H1 (cell line): Measurements from ENCODE around the gene COL21A1. TPM values are rescaled to one million over a fixed set of nuclear protein-coding genes. Genes with fewer than 3 reads are reported as not detected.

Experiments
- CTCF ChIA-PET: fragments of 300-600 bp; sonication (Branson Sonifier 250); formaldehyde crosslinking; loops from one replicate; lab custom pipeline; 2021; ENCODE audit not compliant: partially characterized antibody; lab: Charles Lee
- POLR2A ChIA-PET: fragments of 300-600 bp; sonication (Branson Sonifier 250); formaldehyde crosslinking; loops from one replicate; lab custom pipeline; 2021; ENCODE audit warnings: inconsistent platforms; ENCODE audit not compliant: partially characterized antibody; lab: Charles Lee
- DNase-seq, 2 experiments: peaks; one replicate each; pipeline versions ENCODE4 v3.0.0 to v3.0.0-alpha.2; 2010 to 2022; ENCODE audit warnings: low spot score in 2 of 2, low read depth in 1 of 2, mixed read lengths in 1 of 2
- FAIRE-seq: peaks from 2 replicates; lab custom pipeline; 2011; peaks lifted over from hg19 to GRCh38; lab: Jason Lieb, UNC
- H2AFZ ChIP-seq: 2 replicates; pipeline ENCODE4 v1.8.1; 2012; ENCODE audit warnings: low read length, inconsistent platforms
- H2AK5ac ChIP-seq: 2 replicates; pipeline ENCODE4 v1.6.1; 2013; ENCODE audit warnings: low read depth, low read length
- H2BK120ac ChIP-seq: replicated peaks from 2 replicates; pipeline ENCODE3; 2013; ENCODE audit warnings: low read depth, low read length, inconsistent platforms
- H2BK12ac ChIP-seq: 2 replicates; pipeline ENCODE4 v1.6.1; 2013; ENCODE audit warnings: low read depth, low read length
- H2BK15ac ChIP-seq: 2 replicates; pipeline ENCODE4 v1.6.1; 2013; ENCODE audit warnings: low read length
- H2BK20ac ChIP-seq: 2 replicates; pipeline ENCODE4 v1.6.1; 2013; ENCODE audit warnings: low read length
- H2BK5ac ChIP-seq: 2 replicates; pipeline ENCODE4 v1.6.1; 2013; ENCODE audit warnings: low read depth, low read length
- H3K14ac ChIP-seq: 2 replicates; pipeline ENCODE4 v1.6.1; 2013; ENCODE audit warnings: inconsistent platforms; ENCODE audit not compliant: insufficient read length
- H3K18ac ChIP-seq: 2 replicates; pipeline ENCODE4 v1.6.1; 2013; ENCODE audit warnings: low read length; ENCODE audit errors: extremely low read depth
- H3K23ac ChIP-seq: 2 replicates; pipeline ENCODE4 v1.6.1; 2013; ENCODE audit warnings: inconsistent platforms; ENCODE audit not compliant: insufficient read length
- H3K23me2 ChIP-seq: 2 replicates; pipeline ENCODE4 v1.6.1; 2013; ENCODE audit warnings: low read depth, low read length
- H3K27ac ChIP-seq: 2 replicates; pipeline ENCODE4 v1.6.1; 2011; ENCODE audit warnings: low read depth, low read length, inconsistent platforms
- H3K27me3 ChIP-seq, 4 experiments: replicated peaks in 1 of 4; 1 replicate in 1 of 4; 2 replicates in 3 of 4; pipeline versions ENCODE4 v1.6.1 to v1.8.1; 2011 to 2013; ENCODE audit warnings: low read length in 3 of 4, mild to moderate bottlenecking in 3 of 4, inconsistent platforms in 2 of 4, mixed read lengths in 2 of 4, moderate library complexity in 1 of 4; ENCODE audit not compliant: control insufficient read depth in 3 of 4, insufficient read depth in 3 of 4; ENCODE audit errors: extremely low read depth in 1 of 4
- H3K36me3 ChIP-seq, 4 experiments: 2 replicates each; pipeline versions ENCODE4 v1.6.1 to v1.8.1; 2011 to 2013; ENCODE audit warnings: mild to moderate bottlenecking in 4 of 4, low read length in 3 of 4, moderate library complexity in 2 of 4, control low read depth in 1 of 4, inconsistent platforms in 1 of 4; ENCODE audit not compliant: insufficient read depth in 4 of 4, control insufficient read depth in 2 of 4
- H3K4ac ChIP-seq: replicated peaks from 2 replicates; pipeline ENCODE3; 2013; ENCODE audit warnings: low read length, low read depth, mixed read lengths, inconsistent platforms; ENCODE audit not compliant: insufficient read length
- H3K4me1 ChIP-seq, 4 experiments: replicated peaks in 1 of 4; 1 replicate in 1 of 4; 2 replicates in 3 of 4; pipeline versions ENCODE4 v1.6.1 to v1.8.1; 2011 to 2013; ENCODE audit warnings: low read length in 3 of 4, inconsistent platforms in 2 of 4, mixed read lengths in 1 of 4; ENCODE audit not compliant: insufficient read depth in 4 of 4, control insufficient read depth in 3 of 4
- H3K4me2 ChIP-seq, 2 experiments: 2 replicates each; pipeline versions ENCODE4 v1.6.1 to v1.8.1; 2011 to 2013; ENCODE audit warnings: low read depth in 2 of 2, low read length in 2 of 2, control low read depth in 1 of 2, inconsistent platforms in 1 of 2, mild to moderate bottlenecking in 1 of 2; ENCODE audit not compliant: insufficient read depth in 1 of 2
- H3K4me3 ChIP-seq, 4 experiments: fragments of 200-600, 300-600 bp in 1 of 4; sonication (generic), shearing (Covaris generic), sonication (Bioruptor Twin) in 1 of 4; 2 replicates each; pipeline versions ENCODE4 v1.5.1 to v1.8.1; 2011 to 2016; ENCODE audit warnings: low read length in 4 of 4, low read depth in 3 of 4, control low read depth in 2 of 4, inconsistent platforms in 2 of 4, mild to moderate bottlenecking in 2 of 4, mixed read lengths in 1 of 4, moderate library complexity in 1 of 4; ENCODE audit not compliant: insufficient read depth in 2 of 4; ENCODE audit errors: extremely low read depth in 1 of 4
- H3K56ac ChIP-seq: replicated peaks from 2 replicates; pipeline ENCODE3; 2013; ENCODE audit warnings: low read depth, mild to moderate bottlenecking, mixed read lengths, low read length, inconsistent platforms; ENCODE audit not compliant: insufficient read length
- H3K79me1 ChIP-seq: 2 replicates; pipeline ENCODE4 v1.6.1; 2013; ENCODE audit warnings: low read depth, low read length, control low read depth
- H3K79me2 ChIP-seq, 2 experiments: 2 replicates each; pipeline versions ENCODE4 v1.6.1 to v1.8.1; 2012 to 2013; ENCODE audit warnings: low read length in 2 of 2, mild to moderate bottlenecking in 2 of 2, inconsistent platforms in 1 of 2; ENCODE audit not compliant: insufficient read depth in 2 of 2, control insufficient read depth in 1 of 2
- H3K9ac ChIP-seq, 4 experiments: replicated peaks in 1 of 4; 1 replicate in 1 of 4; 2 replicates in 3 of 4; pipeline versions ENCODE4 v1.6.1 to v1.8.1; 2011 to 2013; ENCODE audit warnings: low read depth in 3 of 4, low read length in 3 of 4, control low read depth in 2 of 4, mild to moderate bottlenecking in 2 of 4, moderate library complexity in 2 of 4, inconsistent platforms in 1 of 4; ENCODE audit errors: extremely low read depth in 1 of 4
- H3K9me3 ChIP-seq, 2 experiments: 2 replicates each; pipeline versions ENCODE4 v1.6.1 to v1.8.1; 2012 to 2013; ENCODE audit warnings: mild to moderate bottlenecking in 2 of 2, moderate library complexity in 2 of 2, control low read depth in 1 of 2, inconsistent platforms in 1 of 2, low read depth in 1 of 2, low read length in 1 of 2, mixed read lengths in 1 of 2; ENCODE audit not compliant: insufficient read depth in 2 of 2
- H4K20me1 ChIP-seq, 2 experiments: replicated peaks in 1 of 2; 2 replicates each; pipeline versions ENCODE3 to v1.8.1; 2011 to 2013; ENCODE audit warnings: inconsistent platforms in 2 of 2, low read length in 2 of 2, mild to moderate bottlenecking in 1 of 2; ENCODE audit not compliant: insufficient read depth in 2 of 2, control insufficient read depth in 1 of 2
- H4K5ac ChIP-seq: 2 replicates; pipeline ENCODE4 v1.6.1; 2013; ENCODE audit warnings: low read length, low read depth, mixed read lengths, inconsistent platforms; ENCODE audit not compliant: insufficient read length
- H4K8ac ChIP-seq: 2 replicates; pipeline ENCODE4 v1.8.0; 2013; ENCODE audit warnings: mild to moderate bottlenecking, moderate library complexity, low read length, inconsistent platforms; ENCODE audit not compliant: insufficient read depth; ENCODE audit errors: extremely low read depth
- H4K91ac ChIP-seq: replicated peaks from 2 replicates; pipeline ENCODE3; 2013; ENCODE audit warnings: low read length, mixed read lengths, inconsistent platforms; ENCODE audit not compliant: insufficient read length
- CHD2 ChIP-seq: IDR thresholded peaks from 2 replicates; pipeline ENCODE4 v1.6.1; 2012; ENCODE audit warnings: low read length, improper control_type of control experiment
- CREB1 ChIP-seq: IDR thresholded peaks from 2 replicates; pipeline ENCODE4 v1.6.1; 2012; ENCODE audit warnings: inconsistent platforms
- FOSL1 ChIP-seq: IDR thresholded peaks from 2 replicates; pipeline ENCODE4 v1.6.1; 2011; ENCODE audit warnings: mild to moderate bottlenecking, low read depth, low read length, moderate library complexity; ENCODE audit not compliant: insufficient read depth
- KDM5A ChIP-seq: fragments of 200-600 bp; IDR thresholded peaks from 2 replicates; pipeline ENCODE4 v1.7.1; 2012; ENCODE audit warnings: mild to moderate bottlenecking, low read length, inconsistent platforms, mixed read lengths
- USF2 ChIP-seq: IDR thresholded peaks from 2 replicates; pipeline ENCODE4 v1.6.1; 2011; ENCODE audit warnings: low read length, improper control_type of control experiment
- WGBS, 2 experiments: shearing (Covaris generic) in 1 of 2; methylation state at CpG; one replicate each; pipeline versions ENCODE4 v1.1.6 to v1.1.7; 2013 to 2015; ENCODE audit warnings: low lambda C conversion rate in 2 of 2, mixed read lengths in 2 of 2, inconsistent platforms in 1 of 2, low coverage in 1 of 2, missing lambda C conversion rate in 1 of 2; ENCODE audit not compliant: insufficient replicate concordance in 2 of 2, insufficient coverage in 1 of 2, insufficient read length in 1 of 2; ENCODE audit errors: extremely low coverage in 1 of 2, missing lambda C conversion rate in 1 of 2; 5-methylcytosine and 5-hydroxymethylcytosine counted together
- polyA plus RNA-seq, 7 experiments: library from polyadenylated mRNA; depleted of rRNA in 3 of 7; stranded (reverse) in 5 of 7; unstranded in 2 of 7; fragments of >200 nt in 5 of 7; fragments of 200-250 nt in 2 of 7; gene quantifications; 1 replicate in 5 of 7; 2 replicates in 1 of 7; 4 replicates in 1 of 7; pipeline versions ENCODE4 v1.2.1 to v1.2.3, GENCODE V29; 2011 to 2013; ENCODE audit warnings: missing spikeins in 2 of 7, mixed read lengths in 2 of 7
- total RNA-seq: library from RNA; stranded (reverse); fragmentation: NEBNext Ultra II Directional; extraction: Animal tissue kit (Norgen Biotek cat#: 25700); gene quantifications from 2 replicates; pipeline ENCODE4 v1.2.1, GENCODE V29; 2021

The COL21A1 gene
- total and polyA plus RNA-seq, 2 of the 8 experiments (the other 6 are each of a cell fraction or from before 2014, with no cell fraction given), result 1.6 to 3.4 TPM

- Histone ChIP-seq H2AK5ac (no peak overlapping the region), H2BK20ac (no peak overlapping the region), H3K4me2 (no peak overlapping the region), H3K4me3 (no peak overlapping the region), H3K4me1 (no peaks in the 10 kb centered on the region), H4K8ac (no peak overlapping the region), H3K4ac (no peak overlapping the region), H2AFZ (no peak overlapping the region), H2BK12ac (no peak overlapping the region), H3K56ac (no peak overlapping the region), H2BK120ac (no peak overlapping the region), H2BK15ac (no peak overlapping the region), H3K36me3 (no peaks in the 10 kb centered on the region; a peak in 1 of 8 replicates), H3K23me2 (no peaks in the 10 kb centered on the region), H4K20me1 (no peaks in the 10 kb centered on the region), H4K91ac (no peak overlapping the region), H2BK5ac (no peak overlapping the region), H4K5ac (no peak overlapping the region), H3K79me1 (no peaks in the 10 kb centered on the region), H3K23ac (no peak overlapping the region), H3K9me3 (peaks cover 0 to 4% of the 10 kb centered on the region in 2 experiments; a peak in 2 of 4 replicates), H3K9ac (no peak overlapping the region), H3K27ac (no peak overlapping the region), H3K18ac (no peak overlapping the region), H3K14ac (no peak overlapping the region), H3K27me3 (no peaks in the 10 kb centered on the region), H3K79me2 (no peaks in the 10 kb centered on the region)
- WGBS, 2 experiments, result 94% methylated on average over 4 of the region's 4 CpGs; no CpG with 5 or more reads in 1 of the 2 experiments
- CTCF ChIA-PET, result no interaction called here
- no peak for DNase-seq
- POLR2A ChIA-PET, result no interaction called here
- FAIRE-seq, result no peak
- TF ChIP-seq CHD2 (no peak), USF2 (no peak), FOSL1 (no peak), CREB1 (no peak), KDM5A (no peak)
Observed at GRCh38 chr6:56144538-56145324, 102.6 kb downstream of the COL21A1 start.
